Fibroblast of pulmonary artery (primary cell): Measurements from ENCODE around the gene DLG1.

Source experiments
- DNase-seq: peaks from one replicate; pipeline ENCODE4 v3.0.0-alpha.2; 2010; ENCODE audit warnings: low read depth
- H3K4me3 ChIP-seq: replicated peaks from 2 replicates; pipeline ENCODE4 v1.5.1; 2011; ENCODE audit warnings: low read depth, mild to moderate bottlenecking, control low read depth, low read length, moderate library complexity
- TF ChIP-seq, protein P1 (sequence below): IDR thresholded peaks from 2 replicates; pipeline ENCODE4 v1.5.1; 2011; ENCODE audit warnings: mild to moderate bottlenecking, control low read depth, low read length, inconsistent platforms; ENCODE audit errors: missing control alignments

The DLG1 gene

DNA sequence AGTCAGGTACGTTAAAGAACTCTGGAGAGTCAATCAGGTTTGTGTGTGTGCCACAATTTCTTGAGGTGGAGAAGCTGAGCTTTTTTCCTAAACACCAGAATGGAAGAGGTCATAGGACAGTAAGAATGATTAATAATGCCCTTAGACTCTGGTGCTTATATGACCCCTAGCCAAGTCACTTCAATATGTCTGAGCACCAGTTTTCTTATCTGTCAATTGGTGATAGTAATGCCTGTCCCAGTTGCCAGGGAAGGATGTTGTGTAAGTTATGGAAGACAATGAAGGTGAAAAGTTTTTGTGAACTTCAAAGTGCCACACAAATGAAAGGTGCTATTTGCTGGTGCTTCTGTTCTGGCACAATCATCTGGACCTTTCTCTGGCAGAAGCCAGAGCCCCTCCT lies 22.2 kb upstream of the DLG1 start:
- TF ChIP-seq, protein P1, sequence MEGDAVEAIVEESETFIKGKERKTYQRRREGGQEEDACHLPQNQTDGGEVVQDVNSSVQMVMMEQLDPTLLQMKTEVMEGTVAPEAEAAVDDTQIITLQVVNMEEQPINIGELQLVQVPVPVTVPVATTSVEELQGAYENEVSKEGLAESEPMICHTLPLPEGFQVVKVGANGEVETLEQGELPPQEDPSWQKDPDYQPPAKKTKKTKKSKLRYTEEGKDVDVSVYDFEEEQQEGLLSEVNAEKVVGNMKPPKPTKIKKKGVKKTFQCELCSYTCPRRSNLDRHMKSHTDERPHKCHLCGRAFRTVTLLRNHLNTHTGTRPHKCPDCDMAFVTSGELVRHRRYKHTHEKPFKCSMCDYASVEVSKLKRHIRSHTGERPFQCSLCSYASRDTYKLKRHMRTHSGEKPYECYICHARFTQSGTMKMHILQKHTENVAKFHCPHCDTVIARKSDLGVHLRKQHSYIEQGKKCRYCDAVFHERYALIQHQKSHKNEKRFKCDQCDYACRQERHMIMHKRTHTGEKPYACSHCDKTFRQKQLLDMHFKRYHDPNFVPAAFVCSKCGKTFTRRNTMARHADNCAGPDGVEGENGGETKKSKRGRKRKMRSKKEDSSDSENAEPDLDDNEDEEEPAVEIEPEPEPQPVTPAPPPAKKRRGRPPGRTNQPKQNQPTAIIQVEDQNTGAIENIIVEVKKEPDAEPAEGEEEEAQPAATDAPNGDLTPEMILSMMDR: no peak
- DNase-seq: no peak
- no peak overlapping the region for H3K4me3 ChIP-seq

DNA sequence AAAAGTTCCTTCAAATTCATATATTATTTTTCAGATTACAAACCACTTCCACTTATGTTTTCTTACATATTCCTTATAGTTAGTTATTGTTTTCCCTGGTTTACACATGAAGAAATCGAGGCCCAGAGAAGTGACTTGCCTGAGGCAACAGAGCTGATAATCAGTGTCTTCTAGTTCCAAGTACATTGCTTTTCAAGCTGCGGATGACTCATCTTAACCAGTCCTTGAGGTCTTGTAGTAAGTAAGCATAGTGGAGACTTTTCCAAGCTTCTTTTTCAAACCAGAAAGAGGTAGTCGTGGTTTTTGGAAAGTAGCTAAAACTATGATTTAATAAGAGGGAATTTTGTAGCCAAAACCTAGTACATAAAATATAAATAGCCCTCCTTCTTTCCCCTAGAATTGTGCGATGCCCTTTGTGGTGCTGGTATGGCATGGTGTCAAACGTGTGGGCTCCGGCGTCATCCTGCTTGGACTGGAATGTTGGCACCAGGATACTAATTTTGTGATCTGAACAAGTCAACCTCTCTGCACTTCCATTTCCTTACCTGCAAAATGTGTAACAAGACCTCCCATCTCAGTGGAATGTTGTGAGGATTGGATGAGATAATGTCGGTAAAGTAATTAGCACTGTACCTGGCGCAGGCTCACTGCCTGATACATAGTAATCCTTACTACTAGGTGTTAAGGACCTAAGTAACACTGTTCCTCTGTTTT lies 19.0 kb upstream of the DLG1 start:
- TF ChIP-seq, protein P1: no peak
- H3K4me3 ChIP-seq: no peak overlapping the region
- DNase-seq: peak; percentile 91

DNA sequence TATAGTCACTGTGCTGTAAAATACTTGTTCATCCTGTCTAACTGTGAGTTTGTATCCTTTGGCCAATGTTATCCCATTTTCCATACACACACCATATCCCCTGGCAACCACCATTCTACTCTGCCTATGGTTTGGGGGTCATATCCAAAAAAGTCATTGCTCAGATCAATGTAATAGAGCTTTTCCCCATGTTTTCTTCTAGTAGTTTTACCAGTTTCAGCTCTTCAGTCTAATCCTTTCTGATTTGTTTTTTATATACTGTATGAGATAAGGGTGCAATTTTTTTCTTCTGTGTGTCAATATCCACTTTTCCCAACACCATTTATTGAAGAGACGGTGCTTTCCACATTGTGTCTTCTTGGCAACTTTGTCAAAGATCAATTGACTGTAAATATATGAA lies 14.0 kb upstream of the DLG1 start:
- H3K4me3 ChIP-seq: no peak overlapping the region
- DNase-seq: no peak
- TF ChIP-seq, protein P1: no peak

DNA sequence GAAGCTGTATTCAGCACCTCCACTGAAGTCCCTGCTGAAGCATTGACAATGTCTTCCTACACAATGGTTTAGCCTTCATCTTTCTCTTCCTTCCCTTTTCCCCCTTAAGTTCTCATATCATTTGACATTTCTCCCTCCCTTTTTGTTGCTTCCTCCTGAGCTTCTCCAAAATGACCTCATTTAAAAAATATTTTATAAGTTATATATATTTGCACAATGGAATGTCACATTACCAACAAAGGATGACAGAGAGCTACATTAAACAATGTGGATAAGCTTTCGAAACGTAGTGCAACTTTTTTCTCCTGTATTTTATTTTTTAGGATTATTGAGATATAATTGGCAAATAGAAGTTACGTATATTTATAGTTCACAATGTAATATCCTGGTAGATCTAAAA lies 13.2 kb upstream of the DLG1 start:
- H3K4me3 ChIP-seq: no peak overlapping the region
- DNase-seq: no peak
- TF ChIP-seq, protein P1: no peak

DNA sequence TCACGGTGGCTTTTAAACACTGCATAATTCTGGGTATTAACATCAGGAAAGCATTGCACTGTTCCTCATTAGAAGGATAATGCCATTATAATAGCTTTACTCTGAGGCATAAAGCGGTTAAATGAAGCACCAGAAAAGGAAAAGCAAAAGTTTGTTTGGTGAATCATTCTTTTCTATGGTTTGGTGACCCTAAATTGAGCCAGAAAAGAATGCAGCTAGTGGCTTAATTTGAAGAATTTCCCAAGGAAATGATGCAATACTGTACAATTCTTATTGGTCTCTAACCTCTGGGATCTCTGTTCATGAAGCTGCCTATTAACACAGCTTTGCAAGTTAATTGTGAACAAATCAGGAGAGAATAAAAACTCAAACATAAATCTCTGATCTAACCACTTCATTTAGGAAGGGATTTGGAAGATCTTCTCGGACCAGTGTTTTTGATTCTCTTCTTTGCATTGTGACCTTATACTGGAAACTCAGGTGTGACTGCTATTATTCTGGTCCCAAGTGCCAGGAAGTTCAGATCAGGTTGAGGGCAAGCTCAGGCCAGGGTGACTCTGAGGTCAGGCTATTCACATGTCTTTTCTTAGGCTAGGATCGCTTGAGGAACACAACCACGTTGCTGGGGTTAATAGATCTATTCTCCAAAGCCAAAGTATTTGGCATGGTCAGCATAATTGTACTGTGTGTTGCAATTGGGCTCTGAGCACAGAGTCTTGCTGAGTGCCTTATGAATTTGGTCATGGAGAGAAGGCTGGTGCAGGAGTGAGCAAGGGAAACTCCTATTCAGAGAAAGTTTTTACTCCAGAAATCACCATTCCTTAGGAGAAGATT lies 11.3 kb upstream of the DLG1 start:
- TF ChIP-seq, protein P1: no peak
- DNase-seq: peak; percentile 92
- H3K4me3 ChIP-seq: no peak overlapping the region

DNA sequence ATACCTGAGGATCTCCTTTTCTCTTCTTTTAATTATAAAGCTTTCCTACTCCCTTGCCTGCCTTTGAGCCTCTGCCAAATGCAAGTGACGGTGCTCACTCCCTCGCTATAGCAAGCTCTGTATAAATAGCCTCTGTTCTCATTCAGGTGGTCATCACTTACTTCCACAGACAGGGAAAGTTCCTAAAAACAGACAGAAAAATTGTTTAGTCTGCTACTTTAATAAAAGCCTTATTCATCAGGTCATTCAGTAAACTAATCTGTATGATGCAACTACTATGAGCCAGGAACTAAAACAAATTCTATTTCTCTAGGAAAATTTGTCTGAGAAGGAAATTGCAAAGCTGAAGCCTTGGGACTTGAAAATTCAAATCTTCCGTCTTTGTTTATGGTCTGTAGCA lies 10.2 kb upstream of the DLG1 start:
- TF ChIP-seq, protein P1: no peak
- no peak overlapping the region for H3K4me3 ChIP-seq
- DNase-seq: peak; percentile 63
